Measurements from ENCODE around the gene COG2.

- TF ChIP-seq POLR2A (IDR thresholded peaks at IDR 0.05) (peak; percentile 60 to 73), CTCF (IDR thresholded peaks at IDR 0.05 in 4 of 5, conservative IDR thresholded peaks at IDR 0.05 in 1 of 5) (peak; percentile 98 to 100 (median 99))
Measured at GRCh38 chr1:230642263-230642959, at the start of gene COG2.

Measured in gastrocnemius medialis (tissue), 4 donors.